WTC11 (cell line): ENCODE measurements around the gene KSR2. TPM values are rescaled to one million over a fixed set of nuclear protein-coding genes. Genes with fewer than 3 reads are reported as not detected.
"Not testable (repeated sequence)": the region's sequence is repeated elsewhere in the genome, so short reads cannot be mapped to it uniquely, and the experiment has no call there.

ENCODE experiments used
- ATAC-seq: fragments of 200-7000 bp; cut with Tn5 transposase; 2 replicates; pipeline ENCODE4 v1.10.0; 2021; ENCODE audit warnings: mild to moderate bottlenecking, moderate library complexity
- CTCF ChIA-PET: fragments of 300-600 bp; sonication (Branson Sonifier 250); formaldehyde crosslinking; loops from one replicate; lab custom pipeline; 2021; ENCODE audit warnings: antibody characterized with exemption; lab: Charles Lee
- POLR2A ChIA-PET: fragments of 350-600 bp; sonication (Branson Sonifier 250); formaldehyde crosslinking; loops from one replicate; lab custom pipeline; 2021; ENCODE audit warnings: antibody characterized with exemption; lab: Charles Lee
- DNase-seq: peaks from one replicate; pipeline ENCODE4 v3.0.0; 2021; ENCODE audit warnings: low spot score
- H3K27ac Mint-ChIP-seq: 2 replicates; pipeline ENCODE4 v1.8.0; 2021; ENCODE audit warnings: mixed read lengths
- H3K27me3 Mint-ChIP-seq: 2 replicates; pipeline ENCODE4 v1.8.0; 2021; ENCODE audit warnings: low read depth, mild to moderate bottlenecking, moderate library complexity, mixed read lengths
- H3K36me3 Mint-ChIP-seq: 2 replicates; pipeline ENCODE4 v1.8.0; 2021; ENCODE audit warnings: mixed read lengths
- H3K4me1 Mint-ChIP-seq: 2 replicates; pipeline ENCODE4 v1.8.0; 2022; ENCODE audit warnings: mixed read lengths
- H3K4me3 Mint-ChIP-seq: 2 replicates; pipeline ENCODE4 v1.8.0; 2021; ENCODE audit warnings: mild to moderate bottlenecking, moderate library complexity, mixed read lengths
- H3K9me3 Mint-ChIP-seq: 2 replicates; pipeline ENCODE4 v1.8.0; 2021; ENCODE audit warnings: mixed read lengths
- CREB1 ChIP-seq: sonication (generic); formaldehyde crosslinking; IDR thresholded peaks from 2 replicates; pipeline ENCODE4 v1.8.0; 2023; ENCODE audit warnings: mild to moderate bottlenecking, missing genetic modification reagents
- ELF4 ChIP-seq: sonication (generic); formaldehyde crosslinking; IDR thresholded peaks from 2 replicates; pipeline ENCODE4 v1.8.1; 2022; ENCODE audit warnings: low read depth, mild to moderate bottlenecking, moderate library complexity, missing genetic modification reagents
- ESRRA ChIP-seq: sonication (generic); formaldehyde crosslinking; IDR thresholded peaks from 2 replicates; pipeline ENCODE4 v1.8.1; 2022; ENCODE audit warnings: mild to moderate bottlenecking, missing genetic modification reagents, borderline replicate concordance
- SMAD4 ChIP-seq: sonication (generic); formaldehyde crosslinking; IDR thresholded peaks from 2 replicates; pipeline ENCODE4 v1.8.0; 2022; ENCODE audit warnings: mild to moderate bottlenecking, missing genetic modification reagents
- TEAD4 ChIP-seq: sonication (generic); formaldehyde crosslinking; IDR thresholded peaks from 2 replicates; pipeline ENCODE4 v1.8.0; 2022; ENCODE audit warnings: mild to moderate bottlenecking, missing genetic modification reagents
- ZNF317 ChIP-seq: sonication (generic); formaldehyde crosslinking; IDR thresholded peaks from 2 replicates; pipeline ENCODE4 v1.8.1; 2023; ENCODE audit warnings: low read depth, mild to moderate bottlenecking, moderate library complexity, missing genetic modification reagents, borderline replicate concordance
- ZNF396 ChIP-seq: fragments of 250-450 bp; sonication (Bioruptor Pico); IDR thresholded peaks from 2 replicates; pipeline ENCODE4 v1.8.0; 2021; ENCODE audit warnings: mild to moderate bottlenecking, moderate library complexity, borderline replicate concordance
- total RNA-seq: library from RNA; stranded (reverse); gene quantifications from 3 replicates; pipeline ENCODE4 v1.2.3, GENCODE V29; 2021
- TF ChIP-seq, protein P1 (sequence below): fragments of 250-450 bp; sonication (Bioruptor Pico); IDR thresholded peaks from 2 replicates; pipeline ENCODE4 v2.1.2; 2022; ENCODE audit warnings: mild to moderate bottlenecking, moderate library complexity
- TF ChIP-seq, protein P2 (sequence below): sonication (generic); formaldehyde crosslinking; IDR thresholded peaks from 2 replicates; pipeline ENCODE4 v1.8.1; 2023; ENCODE audit warnings: mild to moderate bottlenecking, moderate library complexity, missing genetic modification reagents

Gene KSR2
- total RNA-seq, 1 experiment from 2014 or later: 2.4 TPM

DNA sequence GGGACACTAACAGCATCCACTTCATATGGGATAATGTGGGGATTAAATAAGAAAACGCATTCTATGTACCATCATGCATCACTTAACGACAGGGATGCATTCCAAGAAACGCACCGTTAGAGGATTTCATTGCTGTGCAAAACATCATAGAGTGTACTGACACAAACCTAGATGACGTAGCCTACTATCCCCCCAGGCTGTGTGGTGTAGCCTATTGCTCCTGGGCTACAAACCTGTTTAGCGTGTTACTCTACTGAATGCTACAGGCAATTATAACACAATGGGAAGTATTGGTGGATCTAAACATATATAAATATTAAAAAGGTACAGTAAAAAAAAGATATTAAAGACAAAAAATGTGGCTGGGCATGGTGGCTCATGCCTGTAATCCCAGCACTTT, 230.6 kb downstream of the KSR2 start:
- Mint-ChIP-seq H3K36me3 (no peaks in the 10 kb centered on the region), H3K4me3 (no peak overlapping the region), H3K4me1 (peaks cover 5% of the 10 kb centered on the region), H3K9me3 (no peaks in the 10 kb centered on the region), H3K27me3 (no peaks in the 10 kb centered on the region), H3K27ac (no peak overlapping the region)
- ATAC-seq (no peak), DNase-seq (no peak)
- TF ChIP-seq SMAD4 (CRISPR knock-in tag) (no peak), ZNF396 (no peak)
- CTCF ChIA-PET: interaction anchor here (1.1 kb wide), 1 partner anchor 99 kb away, joined by 4 read pairs; no protein-coding TSS in a partner anchor
- POLR2A ChIA-PET: no interaction called here

DNA sequence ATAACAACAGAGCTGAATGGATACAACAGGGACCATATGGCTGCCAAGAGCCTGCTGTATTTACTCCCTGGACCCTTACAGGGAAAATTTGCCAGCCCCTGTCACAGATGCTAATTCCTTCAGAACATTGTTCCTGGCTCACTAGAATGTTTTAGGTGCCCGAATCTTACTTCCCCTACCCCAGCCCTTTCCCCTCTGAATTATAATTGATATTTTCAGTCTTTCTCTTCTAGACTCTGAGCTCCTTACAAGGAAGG, 235.3 kb downstream of the KSR2 start:
- Mint-ChIP-seq H3K27me3 (no peaks in the 10 kb centered on the region; the same call in 1 of the 2 replicates), H3K36me3 (0 out of 2 replicates have a peak, but pooled peaks cover 3% of the 10 kb centered on the region)
- POLR2A ChIA-PET: no interaction called here
- TF ChIP-seq ZNF317 (CRISPR knock-in tag): no peak
- TF ChIP-seq, all 79 proteins: peak for 0
- no peak overlapping the region for H3K4me3 Mint-ChIP-seq
- H3K4me1 Mint-ChIP-seq: peaks cover 5% of the 10 kb centered on the region
- DNase-seq (no peak), ATAC-seq (no peak)
- H3K9me3 Mint-ChIP-seq: peaks cover 7% of the 10 kb centered on the region; the same call in 1 of the 2 replicates
- CTCF ChIA-PET: interaction anchor here (0.7 kb wide), 1 partner anchor 86 kb away, joined by 4 read pairs; no protein-coding TSS in a partner anchor
- H3K27ac Mint-ChIP-seq: no peak overlapping the region

DNA sequence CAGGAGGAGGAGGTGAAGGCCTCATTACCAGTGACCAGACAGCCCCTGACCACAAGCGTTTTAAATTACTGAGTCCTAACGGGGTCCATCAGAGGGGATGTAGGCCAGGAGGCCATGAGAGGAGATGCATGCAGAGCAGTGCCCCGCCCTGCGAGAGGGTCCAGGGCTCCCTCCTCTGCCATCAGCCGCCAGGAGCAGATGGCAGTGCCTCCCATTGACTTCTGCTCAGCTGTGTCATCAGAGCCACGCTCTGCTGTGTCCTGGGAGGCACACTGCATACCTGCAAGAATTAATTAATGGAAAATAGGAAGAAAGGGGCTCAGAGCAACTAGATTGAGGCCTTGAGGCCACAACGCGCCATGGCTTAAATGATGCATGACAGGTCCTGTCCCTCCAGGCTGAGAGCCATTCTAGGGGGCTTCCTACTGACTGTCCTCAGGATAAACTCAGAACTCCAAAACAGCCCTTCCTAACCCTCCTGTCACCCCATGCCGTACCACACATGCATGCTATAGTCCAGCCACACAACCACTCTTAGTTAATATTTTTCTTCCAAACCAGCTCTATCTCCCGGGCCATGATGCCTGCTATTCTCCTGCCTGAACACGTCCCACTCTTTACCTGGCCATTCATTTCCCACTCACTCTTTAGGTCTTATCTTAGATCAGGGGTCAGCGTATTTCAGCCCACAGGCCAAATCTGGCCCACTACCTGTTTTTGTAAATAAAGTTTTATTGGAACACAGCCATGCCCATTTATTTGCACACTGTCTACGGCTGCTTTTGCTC, 235.8 kb downstream of the KSR2 start:
- no peak for DNase-seq
- TF ChIP-seq TEAD4 (CRISPR knock-in tag): no peak
- TF ChIP-seq, protein P1, sequence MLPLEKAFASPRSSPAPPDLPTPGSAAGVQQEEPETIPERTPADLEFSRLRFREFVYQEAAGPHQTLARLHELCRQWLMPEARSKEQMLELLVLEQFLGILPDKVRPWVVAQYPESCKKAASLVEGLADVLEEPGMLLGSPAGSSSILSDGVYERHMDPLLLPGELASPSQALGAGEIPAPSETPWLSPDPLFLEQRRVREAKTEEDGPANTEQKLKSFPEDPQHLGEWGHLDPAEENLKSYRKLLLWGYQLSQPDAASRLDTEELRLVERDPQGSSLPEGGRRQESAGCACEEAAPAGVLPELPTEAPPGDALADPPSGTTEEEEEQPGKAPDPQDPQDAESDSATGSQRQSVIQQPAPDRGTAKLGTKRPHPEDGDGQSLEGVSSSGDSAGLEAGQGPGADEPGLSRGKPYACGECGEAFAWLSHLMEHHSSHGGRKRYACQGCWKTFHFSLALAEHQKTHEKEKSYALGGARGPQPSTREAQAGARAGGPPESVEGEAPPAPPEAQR (CRISPR knock-in tag): no peak
- no peak for TF ChIP-seq ELF4 (CRISPR knock-in tag)
- no peak for TF ChIP-seq ESRRA
- TF ChIP-seq ZNF396: no peak
- TF ChIP-seq, all 79 proteins: peak for 0
- no peak for ATAC-seq
- ChIA-PET POLR2A (no interaction called here), CTCF (no interaction called here)
- no peak overlapping the region for H3K4me3 Mint-ChIP-seq
- H3K27ac Mint-ChIP-seq: no peak overlapping the region
- 0 out of 2 replicates have a peak, but pooled peaks cover 3% of the 10 kb centered on the region for H3K36me3 Mint-ChIP-seq
- H3K9me3 Mint-ChIP-seq: peaks cover 7% of the 10 kb centered on the region; the same call in 1 of the 2 replicates
- H3K27me3 Mint-ChIP-seq: no peaks in the 10 kb centered on the region; the same call in 1 of the 2 replicates
- peaks cover 2% of the 10 kb centered on the region for H3K4me1 Mint-ChIP-seq

DNA sequence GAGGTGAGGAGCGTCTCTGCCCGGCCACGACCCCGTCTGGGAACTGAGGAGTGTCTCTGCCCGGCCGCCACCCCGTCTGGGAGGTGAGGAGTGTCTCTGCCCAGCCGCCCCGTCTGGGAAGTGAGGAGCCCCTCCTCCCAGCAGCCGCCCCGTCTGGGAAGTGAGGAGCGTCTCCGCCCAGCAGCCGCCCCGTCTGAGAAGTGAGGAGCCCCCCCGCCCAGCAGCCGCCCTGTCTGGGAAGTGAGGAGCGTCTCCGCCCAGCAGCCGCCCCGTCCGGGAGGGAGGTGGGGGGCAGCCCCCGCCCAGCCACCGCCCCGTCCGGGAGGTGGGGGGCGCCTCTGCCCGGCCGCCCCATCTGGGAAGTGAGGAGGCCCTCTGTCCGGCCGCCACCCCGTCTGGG, 237.7 kb downstream of the KSR2 start:
- not testable (repeated sequence) for H3K36me3 Mint-ChIP-seq

DNA sequence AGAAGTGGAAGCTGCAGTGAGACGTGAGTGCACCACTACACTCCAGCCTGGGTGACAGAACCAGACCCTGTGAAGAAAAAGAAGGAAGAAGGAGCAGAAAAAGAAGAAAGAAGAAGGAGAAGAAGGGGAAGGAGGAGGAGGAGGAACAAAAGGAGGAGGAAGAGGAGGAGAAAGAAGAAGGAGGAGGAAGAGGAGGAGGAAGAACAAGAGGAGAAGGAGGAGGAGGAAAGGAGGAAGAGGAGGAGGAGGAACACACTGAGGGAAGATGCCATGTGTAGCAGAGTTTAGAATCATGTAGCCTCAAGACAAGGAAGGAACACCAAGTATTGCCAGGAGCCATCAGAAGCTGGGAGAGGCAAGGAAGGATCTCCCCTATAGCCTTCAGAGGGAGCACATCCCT, 241.5 kb downstream of the KSR2 start:
- no peak for TF ChIP-seq CREB1 (CRISPR knock-in tag)
- TF ChIP-seq, protein P2, sequence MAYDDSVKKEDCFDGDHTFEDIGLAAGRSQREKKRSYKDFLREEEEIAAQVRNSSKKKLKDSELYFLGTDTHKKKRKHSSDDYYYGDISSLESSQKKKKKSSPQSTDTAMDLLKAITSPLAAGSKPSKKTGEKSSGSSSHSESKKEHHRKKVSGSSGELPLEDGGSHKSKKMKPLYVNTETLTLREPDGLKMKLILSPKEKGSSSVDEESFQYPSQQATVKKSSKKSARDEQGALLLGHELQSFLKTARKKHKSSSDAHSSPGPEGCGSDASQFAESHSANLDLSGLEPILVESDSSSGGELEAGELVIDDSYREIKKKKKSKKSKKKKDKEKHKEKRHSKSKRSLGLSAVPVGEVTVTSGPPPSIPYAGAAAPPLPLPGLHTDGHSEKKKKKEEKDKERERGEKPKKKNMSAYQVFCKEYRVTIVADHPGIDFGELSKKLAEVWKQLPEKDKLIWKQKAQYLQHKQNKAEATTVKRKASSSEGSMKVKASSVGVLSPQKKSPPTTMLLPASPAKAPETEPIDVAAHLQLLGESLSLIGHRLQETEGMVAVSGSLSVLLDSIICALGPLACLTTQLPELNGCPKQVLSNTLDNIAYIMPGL: no peak
- TF ChIP-seq, all 79 proteins: peak for 0
- no peak for DNase-seq
- Mint-ChIP-seq H3K27me3 (no peaks in the 10 kb centered on the region; the same call in 1 of the 2 replicates), H3K9me3 (peaks cover 7% of the 10 kb centered on the region; the same call in 1 of the 2 replicates), H3K36me3 (0 out of 2 replicates have a peak, but pooled peaks cover 3% of the 10 kb centered on the region), H3K4me1 (no peaks in the 10 kb centered on the region), H3K4me3 (no peak overlapping the region), H3K27ac (no peak overlapping the region)
- ChIA-PET CTCF (interaction anchor here (1.4 kb wide), 1 partner anchor 13 kb away, joined by 3 read pairs; no protein-coding TSS in a partner anchor), POLR2A (no interaction called here)
- ATAC-seq: no peak

More for the DNA sequence above, 237.7 kb downstream of the KSR2 start:
- DNase-seq, POLR2A ChIA-PET, H3K4me3 Mint-ChIP-seq, H3K4me1 Mint-ChIP-seq, H3K9me3 Mint-ChIP-seq, ATAC-seq, H3K27ac Mint-ChIP-seq, CTCF ChIA-PET, H3K27me3 Mint-ChIP-seq: not testable (repeated sequence)
